Measurements from ENCODE around the gene GPAM. TPM values are rescaled to one million over a fixed set of nuclear protein-coding genes. Genes with fewer than 3 reads are reported as not detected.

GPAM gene
- total and polyA plus RNA-seq, 2 donors from 2014 or later = 4.0 to 9.9 TPM

DNA sequence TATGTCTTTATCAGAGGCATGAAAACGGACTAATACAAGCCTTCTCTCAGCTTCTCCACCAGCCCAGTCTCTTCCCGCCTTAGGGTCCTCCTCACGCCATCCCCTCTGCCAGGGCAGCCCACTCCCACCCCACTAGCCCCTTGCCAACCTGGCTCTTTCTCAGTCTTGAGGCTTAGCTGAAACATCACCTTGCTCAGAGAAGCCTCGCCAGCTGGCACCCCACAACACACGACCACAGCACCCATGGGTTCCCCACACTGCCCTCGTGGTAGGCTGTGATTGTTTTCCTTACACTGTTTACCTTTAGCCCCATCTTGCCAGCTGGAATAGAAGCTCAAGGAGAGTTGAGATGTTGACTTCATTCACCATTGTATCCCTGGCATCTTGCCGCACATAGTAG, 44.4 kb downstream of the GPAM start:
- H3K27me3 ChIP-seq (ENCODE audit: control insufficient read depth, insufficient read depth, low read length) = no peaks in the 10 kb centered on the region
- H3K9me3 ChIP-seq (ENCODE audit: control insufficient read depth in 2 of 3, insufficient read depth in 1 of 3, low read length in 3 of 3) = no peaks in the 10 kb centered on the region
- FAIRE-seq (no peak), DNase-seq (no peak)
- H3K36me3 ChIP-seq (ENCODE audit: control insufficient read depth in 2 of 3, insufficient read depth in 3 of 3, low read length in 3 of 3) = no peaks in the 10 kb centered on the region
- intact Hi-C loops (cut with DNase I) = no loop called here
- TF ChIP-seq, protein P1, sequence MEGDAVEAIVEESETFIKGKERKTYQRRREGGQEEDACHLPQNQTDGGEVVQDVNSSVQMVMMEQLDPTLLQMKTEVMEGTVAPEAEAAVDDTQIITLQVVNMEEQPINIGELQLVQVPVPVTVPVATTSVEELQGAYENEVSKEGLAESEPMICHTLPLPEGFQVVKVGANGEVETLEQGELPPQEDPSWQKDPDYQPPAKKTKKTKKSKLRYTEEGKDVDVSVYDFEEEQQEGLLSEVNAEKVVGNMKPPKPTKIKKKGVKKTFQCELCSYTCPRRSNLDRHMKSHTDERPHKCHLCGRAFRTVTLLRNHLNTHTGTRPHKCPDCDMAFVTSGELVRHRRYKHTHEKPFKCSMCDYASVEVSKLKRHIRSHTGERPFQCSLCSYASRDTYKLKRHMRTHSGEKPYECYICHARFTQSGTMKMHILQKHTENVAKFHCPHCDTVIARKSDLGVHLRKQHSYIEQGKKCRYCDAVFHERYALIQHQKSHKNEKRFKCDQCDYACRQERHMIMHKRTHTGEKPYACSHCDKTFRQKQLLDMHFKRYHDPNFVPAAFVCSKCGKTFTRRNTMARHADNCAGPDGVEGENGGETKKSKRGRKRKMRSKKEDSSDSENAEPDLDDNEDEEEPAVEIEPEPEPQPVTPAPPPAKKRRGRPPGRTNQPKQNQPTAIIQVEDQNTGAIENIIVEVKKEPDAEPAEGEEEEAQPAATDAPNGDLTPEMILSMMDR (IDR thresholded peaks at IDR 0.05; ENCODE audit: borderline replicate concordance, extremely low read depth, insufficient read depth) = no peak
- H3K4me3 ChIP-seq (ENCODE audit: low read length in 3 of 3) = no peak overlapping the region
- no peak overlapping the region for H3K27ac ChIP-seq (ENCODE audit: low read depth in 2 of 2, low read length in 2 of 2)
- H3K4me1 ChIP-seq (ENCODE audit: control insufficient read depth in 2 of 3, insufficient read depth in 2 of 3, low read depth in 1 of 3, low read length in 3 of 3) = no peaks in the 10 kb centered on the region
- H3K9ac ChIP-seq (ENCODE audit: low read length in 3 of 3) = no peak overlapping the region

DNA sequence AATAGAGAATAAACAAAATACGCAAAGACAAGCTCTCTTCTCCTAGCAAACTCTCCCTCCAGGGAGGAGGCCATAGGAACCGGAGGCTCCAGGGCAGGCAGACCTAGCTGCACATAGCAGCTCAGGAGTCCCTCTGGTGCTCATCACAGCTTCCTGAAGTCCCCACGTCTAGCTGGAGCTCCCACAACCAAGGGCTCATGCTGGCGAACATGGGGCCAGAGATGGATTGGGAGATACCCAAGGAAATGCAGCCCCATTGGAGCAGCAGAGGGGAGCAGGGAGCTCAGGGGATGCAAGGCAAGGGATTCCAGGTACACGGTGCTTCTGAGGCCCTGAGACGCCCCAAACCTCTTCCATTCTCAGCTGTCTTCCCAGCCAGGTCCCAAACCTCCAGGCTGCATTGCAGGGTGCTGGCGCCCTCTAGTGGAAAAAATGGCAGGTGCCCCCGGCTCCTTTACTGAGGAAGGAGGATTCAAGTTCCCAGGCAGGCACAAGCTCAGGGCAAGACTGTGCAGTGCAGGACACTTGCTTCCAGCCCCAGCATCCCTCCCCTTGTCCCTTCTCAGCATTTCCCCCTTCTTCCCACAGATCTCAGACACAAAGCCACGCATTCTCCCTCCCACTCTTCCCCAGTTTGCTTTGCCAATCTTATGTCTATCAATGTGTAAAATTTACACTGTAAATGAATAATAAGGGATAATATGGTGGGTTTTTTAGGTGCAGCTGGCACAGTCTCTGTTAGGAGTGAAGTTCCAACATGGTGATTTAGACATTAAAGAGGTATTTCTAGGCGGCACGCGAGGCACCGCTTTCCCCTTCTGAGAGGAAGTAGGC, 46.2 kb downstream of the GPAM start:
- Histone ChIP-seq H3K36me3 (ENCODE audit: control insufficient read depth in 2 of 3, insufficient read depth in 3 of 3, low read length in 3 of 3) (no peaks in the 10 kb centered on the region), H3K27ac (ENCODE audit: low read depth in 2 of 2, low read length in 2 of 2) (no peak overlapping the region), H3K27me3 (ENCODE audit: control insufficient read depth, insufficient read depth, low read length) (peaks cover 3% of the 10 kb centered on the region), H3K9ac (ENCODE audit: low read length in 3 of 3) (no peak overlapping the region), H3K4me3 (ENCODE audit: low read length in 3 of 3) (no peak overlapping the region), H3K4me1 (ENCODE audit: control insufficient read depth in 2 of 3, insufficient read depth in 2 of 3, low read depth in 1 of 3, low read length in 3 of 3) (no peaks in the 10 kb centered on the region), H3K9me3 (ENCODE audit: control insufficient read depth in 2 of 3, insufficient read depth in 1 of 3, low read length in 3 of 3) (no peaks in the 10 kb centered on the region)
- DNase-seq (peak; percentile 77 to 87 (median 83)), FAIRE-seq (no peak)
- intact Hi-C loops (cut with DNase I) = no loop called here
- TF ChIP-seq, protein P1 (IDR thresholded peaks at IDR 0.05; ENCODE audit: borderline replicate concordance, extremely low read depth, insufficient read depth) = peak; percentile 81

DNA sequence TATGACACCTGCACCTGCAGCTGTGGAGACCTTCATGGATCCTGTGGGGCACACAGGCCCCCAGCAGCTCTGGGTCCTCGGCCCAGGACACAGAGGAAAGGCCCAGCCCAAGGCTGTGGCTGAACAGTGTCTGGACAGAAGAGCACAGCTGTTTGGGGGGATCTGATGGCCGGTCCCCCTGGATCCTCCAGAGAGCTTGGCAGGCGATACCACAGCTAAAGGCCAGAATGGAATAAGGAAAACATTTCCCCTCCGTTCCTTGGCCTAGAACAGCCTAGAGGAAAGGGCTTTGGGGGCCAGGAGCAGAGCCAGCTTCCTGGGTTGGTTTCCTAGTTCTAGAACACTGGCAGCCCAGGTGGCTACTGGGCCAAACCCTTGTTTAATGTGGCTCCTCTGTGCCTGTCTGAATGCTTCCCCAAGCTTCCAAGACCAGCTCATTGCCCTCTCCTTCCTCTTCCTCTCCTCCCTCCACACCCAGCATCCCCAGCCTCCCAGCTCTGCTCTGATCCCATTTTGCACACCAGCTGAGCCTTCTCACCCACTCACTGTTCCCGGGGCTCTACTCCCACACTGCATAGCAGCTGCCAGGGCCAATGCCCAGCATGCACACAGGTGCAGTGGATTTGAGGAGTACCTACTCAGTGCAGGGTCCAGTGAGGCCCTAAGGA, 46.9 kb downstream of the GPAM start:
- no peak for DNase-seq
- TF ChIP-seq, protein P1 (IDR thresholded peaks at IDR 0.05; ENCODE audit: borderline replicate concordance, extremely low read depth, insufficient read depth) = no peak
- no peak for FAIRE-seq

More for the DNA sequence above, 46.9 kb downstream of the GPAM start:
- intact Hi-C loops (cut with DNase I) = no loop called here
- no peak overlapping the region for H3K4me3 ChIP-seq (ENCODE audit: low read length in 3 of 3)
- H3K9me3 ChIP-seq (ENCODE audit: control insufficient read depth in 2 of 3, insufficient read depth in 1 of 3, low read length in 3 of 3) = no peaks in the 10 kb centered on the region
- no peaks in the 10 kb centered on the region for H3K36me3 ChIP-seq (ENCODE audit: control insufficient read depth in 2 of 3, insufficient read depth in 3 of 3, low read length in 3 of 3)
- no peak overlapping the region for H3K27ac ChIP-seq (ENCODE audit: low read depth in 2 of 2, low read length in 2 of 2)
- peaks cover 3% of the 10 kb centered on the region for H3K27me3 ChIP-seq (ENCODE audit: control insufficient read depth, insufficient read depth, low read length)
- H3K4me1 ChIP-seq (ENCODE audit: control insufficient read depth in 2 of 3, insufficient read depth in 2 of 3, low read depth in 1 of 3, low read length in 3 of 3) = no peaks in the 10 kb centered on the region
- no peak overlapping the region for H3K9ac ChIP-seq (ENCODE audit: low read length in 3 of 3)
